GM12878 (cell line): ENCODE results near the gene COL23A1. TPM values are rescaled to one million over a fixed set of nuclear protein-coding genes. Genes with fewer than 3 reads are reported as not detected.

Experiments used
- ATAC-seq: fragments of 200-7000 bp; cut with Tn5 transposase; 3 replicates; pipeline ENCODE4 v1.9.1; 2020; ENCODE audit warnings: mild to moderate bottlenecking, moderate library complexity
- BruUV-seq: library from RNA; stranded (reverse); fragments of 400-500 nt; replicated peaks from 2 replicates; lab custom pipeline; 2021; lab: Mats Ljungman, UMichigan
- CTCF ChIA-PET: fragments of 300-600 bp; sonication (Branson Sonifier 250); formaldehyde crosslinking; extraction: SDS; loops from one replicate; lab custom pipeline; 2021; ENCODE audit warnings: inconsistent platforms; lab: Yijun Ruan, JAX
- POLR2A ChIA-PET: fragments of 350-600 bp; formaldehyde crosslinking; extraction: SDS; loops from one replicate; lab custom pipeline; 2021; ENCODE audit warnings: inconsistent platforms; lab: Charles Lee
- RAD21 ChIA-PET: fragments of 300-600 bp; sonication (Branson Sonifier 250); formaldehyde crosslinking; loops from one replicate; lab custom pipeline; 2023; ENCODE audit warnings: antibody characterized with exemption; ENCODE audit not compliant: unreplicated experiment; lab: Charles Lee
- SMC1A ChIA-PET: fragments of 300-600 bp; sonication (Branson Sonifier 250); formaldehyde crosslinking; loops from one replicate; lab custom pipeline; 2023; ENCODE audit not compliant: unreplicated experiment, uncharacterized antibody; lab: Charles Lee
- DNase-seq: peaks from one replicate; pipeline ENCODE4 v3.0.0-alpha.2; 2011; ENCODE audit warnings: low read depth, low spot score
- FAIRE-seq: peaks from 3 replicates; lab custom pipeline; 2011; peaks lifted over from hg19 to GRCh38; lab: Jason Lieb, UNC
- H2AFZ ChIP-seq: 2 replicates; pipeline ENCODE4 v1.6.0; 2011; ENCODE audit warnings: low read depth, low read length, control low read depth; ENCODE audit not compliant: control insufficient read depth
- H3K27ac ChIP-seq: 2 replicates; pipeline ENCODE4 v1.5.1; 2011; ENCODE audit warnings: control low read depth; ENCODE audit not compliant: control insufficient read depth, insufficient read depth
- H3K27me3 ChIP-seq, 2 experiments: replicated peaks in 1 of 2; 2 replicates each; pipeline versions ENCODE4 v1.6.0 to v1.6.1; 2011; ENCODE audit warnings: low read length in 1 of 2; ENCODE audit not compliant: control insufficient read depth in 2 of 2, insufficient read depth in 2 of 2
- H3K36me3 ChIP-seq, 2 experiments: 2 replicates each; pipeline ENCODE4 v1.5.1; 2011; ENCODE audit warnings: low read length in 1 of 2; ENCODE audit not compliant: control insufficient read depth in 2 of 2, insufficient read depth in 2 of 2
- H3K4me1 ChIP-seq: 2 replicates; pipeline ENCODE4 v1.6.1; 2011; ENCODE audit warnings: mild to moderate bottlenecking, low read length, moderate library complexity, mixed read lengths; ENCODE audit not compliant: control insufficient read depth, insufficient read depth
- H3K4me2 ChIP-seq: 2 replicates; pipeline ENCODE4 v1.6.0; 2011; ENCODE audit warnings: control low read depth; ENCODE audit not compliant: control insufficient read depth, insufficient read depth
- H3K4me3 ChIP-seq: fragments of 200-600 bp; sonication (generic); 2 replicates; pipeline ENCODE4 v1.5.1; 2016
- H3K79me2 ChIP-seq: 2 replicates; pipeline ENCODE4 v1.6.0; 2011; ENCODE audit warnings: low read length; ENCODE audit not compliant: control insufficient read depth, insufficient read depth
- H3K9ac ChIP-seq: 2 replicates; pipeline ENCODE4 v1.8.0; 2011; ENCODE audit warnings: low read length, control low read depth, mixed read lengths; ENCODE audit not compliant: control insufficient read depth, insufficient read depth
- H3K9me3 ChIP-seq: replicated peaks from 3 replicates; pipeline ENCODE4 v1.5.1; 2011; ENCODE audit warnings: mild to moderate bottlenecking, low read length; ENCODE audit not compliant: control insufficient read depth, insufficient read depth
- H4K20me1 ChIP-seq: 2 replicates; pipeline ENCODE4 v1.6.0; 2011; ENCODE audit not compliant: control insufficient read depth, insufficient read depth
- BHLHE40 ChIP-seq, 2 experiments: fragments of 450-650 bp in 1 of 2; IDR thresholded peaks; 2 replicates each; pipeline ENCODE4 v1.6.1; 2011 to 2017; ENCODE audit warnings: low read depth in 2 of 2, borderline replicate concordance in 1 of 2, improper control_type of control experiment in 1 of 2, low read length in 1 of 2, mild to moderate bottlenecking in 1 of 2
- HCFC1 ChIP-seq: fragments of 150-350 bp; IDR thresholded peaks from 2 replicates; pipeline ENCODE4 v1.6.1; 2014; ENCODE audit warnings: low read length
- HDGF ChIP-seq: fragments of 450-650 bp; IDR thresholded peaks from 2 replicates; pipeline ENCODE4 v1.6.1; 2016; ENCODE audit warnings: antibody characterized with exemption
- NFIC ChIP-seq: IDR thresholded peaks from 2 replicates; pipeline ENCODE4 v1.6.1; 2012; ENCODE audit warnings: low read depth, mild to moderate bottlenecking, inconsistent platforms, low read length, moderate library complexity
- NFYB ChIP-seq: IDR thresholded peaks from 2 replicates; pipeline ENCODE4 v1.6.1; 2011; ENCODE audit warnings: low read depth, mild to moderate bottlenecking, low read length, improper control_type of control experiment, moderate library complexity; ENCODE audit not compliant: insufficient read depth
- NRF1 ChIP-seq: conservative IDR thresholded peaks from 2 replicates; pipeline ENCODE4 v1.6.1; 2011; ENCODE audit warnings: mild to moderate bottlenecking, low read depth, low read length, improper control_type of control experiment
- POLR2A ChIP-seq: IDR thresholded peaks from 2 replicates; pipeline ENCODE4 v1.6.1; 2011; ENCODE audit warnings: low read depth, mild to moderate bottlenecking, low read length
- POLR2AphosphoS5 ChIP-seq: IDR thresholded peaks from 2 replicates; pipeline ENCODE4 v1.6.1; 2011; ENCODE audit warnings: mild to moderate bottlenecking, low read length, inconsistent platforms
- RAD21 ChIP-seq: IDR thresholded peaks from 2 replicates; pipeline ENCODE4 v1.6.1; 2011; ENCODE audit warnings: mild to moderate bottlenecking, low read depth, low read length, moderate library complexity; ENCODE audit not compliant: insufficient read depth
- SMAD1 ChIP-seq: fragments of 450-650 bp; IDR thresholded peaks from 2 replicates; pipeline ENCODE4 v1.6.1; 2018; ENCODE audit warnings: mild to moderate bottlenecking, low read depth; ENCODE audit not compliant: partially characterized antibody
- SREBF1 ChIP-seq: IDR thresholded peaks from 2 replicates; pipeline ENCODE4 v1.6.1; 2012; ENCODE audit warnings: mild to moderate bottlenecking, low read length
- WGBS: methylation state at CpG from one replicate; pipeline ENCODE4 v1.1.6; 2016; ENCODE audit warnings: low lambda C conversion rate; ENCODE audit not compliant: insufficient replicate concordance, insufficient coverage; ENCODE audit errors: missing lambda C conversion rate; 5-methylcytosine and 5-hydroxymethylcytosine counted together
- in situ Hi-C: fragments of 300-500 bp; cut with MboI; formaldehyde crosslinking; loops from 9 replicates; pipeline ENCODE4 v1.14.3; 2018; ENCODE audit warnings: mixed read lengths
- intact Hi-C: fragments of 100-400 bp; cut with micrococcal nuclease; formaldehyde crosslinking; loops from one replicate; pipeline ENCODE4 v1.14.2; 2022; ENCODE audit not compliant: unreplicated experiment
- polyA plus RNA-seq, 11 experiments: library from polyadenylated mRNA; depleted of rRNA in 4 of 11; unstranded in 6 of 11; stranded (reverse) in 5 of 11; fragments of >200 nt; fragmentation: Nextera tagmentation in 4 of 11; fragmentation: Illumina TruSeq in 1 of 11; extraction: Ambion mirVana in 4 of 11; extraction: Trizol in 1 of 11; gene quantifications; 1 replicate in 1 of 11; 2 replicates in 10 of 11; pipeline versions ENCODE4 v1.2.1 to v1.2.3, GENCODE V29; 2011 to 2016; ENCODE audit warnings: inconsistent platforms in 2 of 11, missing spikeins in 2 of 11, low read depth in 1 of 11
- total RNA-seq, 4 experiments: library from RNA; depleted of rRNA in 3 of 4; stranded (reverse); fragments of >200 nt in 3 of 4; fragmentation: Illumina TruSeq in 1 of 4; extraction: Trizol in 1 of 4; gene quantifications; 2 replicates each; pipeline versions ENCODE4 v1.2.1 to v1.2.3, GENCODE V29; 2013 to 2021
- TF ChIP-seq, protein P1 (sequence below): IDR thresholded peaks from 2 replicates; pipeline ENCODE4 v1.6.1; 2012; ENCODE audit warnings: improper control_type of control experiment, low read depth, low read length; ENCODE audit not compliant: insufficient replicate concordance
- TF ChIP-seq, protein P2 (sequence below): fragments of 450-650 bp; IDR thresholded peaks from 2 replicates; pipeline ENCODE4 v1.6.1; 2017; ENCODE audit warnings: low read depth, mild to moderate bottlenecking, moderate library complexity

COL23A1 gene
- total and polyA plus RNA-seq, 10 of the 15 experiments (the other 5 are each of a cell fraction or from before 2014, with no cell fraction given) = 0.03 to 0.83 (median 0.09) TPM; not detected in 5

DNA sequence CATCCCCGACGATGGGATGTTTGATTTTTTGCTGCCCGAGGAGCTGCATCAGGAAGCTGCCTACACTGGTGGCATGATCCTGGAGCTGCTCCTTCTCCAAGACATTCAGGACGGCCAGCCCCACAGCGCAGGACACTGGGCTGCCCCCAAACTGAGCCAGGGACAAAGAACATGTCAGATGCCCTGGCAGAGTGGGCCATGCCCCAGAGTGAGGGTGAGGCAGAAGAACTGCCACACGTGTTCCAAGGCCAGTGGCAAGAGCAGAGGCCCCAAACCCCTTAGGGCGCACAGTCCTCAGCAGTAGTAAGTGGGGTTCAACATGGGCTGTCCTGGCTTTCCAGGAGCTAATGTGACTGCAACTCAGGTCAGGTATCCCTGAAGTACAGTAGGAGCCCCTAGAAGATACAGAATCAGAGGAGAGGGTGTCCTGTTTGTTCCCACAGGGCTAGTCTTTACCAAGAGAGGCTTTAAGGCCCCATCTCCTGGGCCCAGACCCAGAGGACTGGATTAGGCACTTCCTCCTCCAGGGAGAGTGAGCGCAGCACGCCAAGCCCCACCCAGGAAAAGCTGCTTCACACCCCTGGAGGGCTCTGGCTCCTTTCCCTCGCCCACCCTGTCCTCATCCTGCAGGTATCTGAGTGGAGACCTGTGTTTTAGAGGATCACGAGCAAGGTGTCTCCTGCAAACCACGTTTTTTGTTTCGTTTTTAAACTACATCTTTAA, 374.8 kb downstream of the COL23A1 start:
- FAIRE-seq (no peak), ATAC-seq (peak; percentile 3; the same call in 1 of the 3 replicates), DNase-seq (no peak)
- POLR2A ChIA-PET = interaction anchor here (0.5 to 3.9 kb wide), 2 partner anchors 11 to 845 kb away, joined by 3 to 13 read pairs; partner anchors contain the start of gene HNRNPAB
- Histone ChIP-seq H3K27me3 (no peaks in the 10 kb centered on the region), H3K4me1 (no peaks in the 10 kb centered on the region; the same call in 1 of the 2 replicates), H2AFZ (no peak overlapping the region), H4K20me1 (no peaks in the 10 kb centered on the region; the same call in 1 of the 2 replicates), H3K4me3 (no peak overlapping the region), H3K27ac (no peak overlapping the region), H3K36me3 (peaks cover 35% of the 10 kb centered on the region in 2 experiments), H3K9me3 (no peaks in the 10 kb centered on the region), H3K4me2 (no peak overlapping the region), H3K9ac (no peak overlapping the region), H3K79me2 (peaks cover under 1% of the 10 kb centered on the region; the same call in 1 of the 2 replicates)
- RAD21 ChIA-PET = no interaction called here
- BruUV-seq = no TSS peak
- intact Hi-C loops = no loop called here
- in situ Hi-C loops = no loop called here
- CTCF ChIA-PET = interaction anchor here (1.8 kb wide), 1 partner anchor 9 kb away, joined by 12 read pairs; no protein-coding TSS in a partner anchor
- SMC1A ChIA-PET = interaction anchor here (1.0 to 1.5 kb wide), 2 partner anchors 8 to 10 kb away, joined by 4 to 6 read pairs; no protein-coding TSS in a partner anchor
- 66% methylated on average over 13 of the region's 13 CpGs for WGBS
- TF ChIP-seq BHLHE40 (IDR thresholded peaks at IDR 0.05; ENCODE audit: borderline replicate concordance in 1 of 2, low read depth in 2 of 2, low read length in 1 of 2) (no peak), SMAD1 (no peak), HCFC1 (no peak), NFIC (no peak), POLR2AphosphoS5 (peak; percentile 4; the same call in 1 of the 2 replicates), HDGF (no peak), SREBF1 (no peak), POLR2A (peak; percentile 60), NRF1 (no peak), NFYB (no peak), RAD21 (no peak)
- TF ChIP-seq, protein P1, sequence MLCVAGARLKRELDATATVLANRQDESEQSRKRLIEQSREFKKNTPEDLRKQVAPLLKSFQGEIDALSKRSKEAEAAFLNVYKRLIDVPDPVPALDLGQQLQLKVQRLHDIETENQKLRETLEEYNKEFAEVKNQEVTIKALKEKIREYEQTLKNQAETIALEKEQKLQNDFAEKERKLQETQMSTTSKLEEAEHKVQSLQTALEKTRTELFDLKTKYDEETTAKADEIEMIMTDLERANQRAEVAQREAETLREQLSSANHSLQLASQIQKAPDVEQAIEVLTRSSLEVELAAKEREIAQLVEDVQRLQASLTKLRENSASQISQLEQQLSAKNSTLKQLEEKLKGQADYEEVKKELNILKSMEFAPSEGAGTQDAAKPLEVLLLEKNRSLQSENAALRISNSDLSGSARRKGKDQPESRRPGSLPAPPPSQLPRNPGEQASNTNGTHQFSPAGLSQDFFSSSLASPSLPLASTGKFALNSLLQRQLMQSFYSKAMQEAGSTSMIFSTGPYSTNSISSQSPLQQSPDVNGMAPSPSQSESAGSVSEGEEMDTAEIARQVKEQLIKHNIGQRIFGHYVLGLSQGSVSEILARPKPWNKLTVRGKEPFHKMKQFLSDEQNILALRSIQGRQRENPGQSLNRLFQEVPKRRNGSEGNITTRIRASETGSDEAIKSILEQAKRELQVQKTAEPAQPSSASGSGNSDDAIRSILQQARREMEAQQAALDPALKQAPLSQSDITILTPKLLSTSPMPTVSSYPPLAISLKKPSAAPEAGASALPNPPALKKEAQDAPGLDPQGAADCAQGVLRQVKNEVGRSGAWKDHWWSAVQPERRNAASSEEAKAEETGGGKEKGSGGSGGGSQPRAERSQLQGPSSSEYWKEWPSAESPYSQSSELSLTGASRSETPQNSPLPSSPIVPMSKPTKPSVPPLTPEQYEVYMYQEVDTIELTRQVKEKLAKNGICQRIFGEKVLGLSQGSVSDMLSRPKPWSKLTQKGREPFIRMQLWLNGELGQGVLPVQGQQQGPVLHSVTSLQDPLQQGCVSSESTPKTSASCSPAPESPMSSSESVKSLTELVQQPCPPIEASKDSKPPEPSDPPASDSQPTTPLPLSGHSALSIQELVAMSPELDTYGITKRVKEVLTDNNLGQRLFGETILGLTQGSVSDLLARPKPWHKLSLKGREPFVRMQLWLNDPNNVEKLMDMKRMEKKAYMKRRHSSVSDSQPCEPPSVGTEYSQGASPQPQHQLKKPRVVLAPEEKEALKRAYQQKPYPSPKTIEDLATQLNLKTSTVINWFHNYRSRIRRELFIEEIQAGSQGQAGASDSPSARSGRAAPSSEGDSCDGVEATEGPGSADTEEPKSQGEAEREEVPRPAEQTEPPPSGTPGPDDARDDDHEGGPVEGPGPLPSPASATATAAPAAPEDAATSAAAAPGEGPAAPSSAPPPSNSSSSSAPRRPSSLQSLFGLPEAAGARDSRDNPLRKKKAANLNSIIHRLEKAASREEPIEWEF = no peak
- TF ChIP-seq, protein P2, sequence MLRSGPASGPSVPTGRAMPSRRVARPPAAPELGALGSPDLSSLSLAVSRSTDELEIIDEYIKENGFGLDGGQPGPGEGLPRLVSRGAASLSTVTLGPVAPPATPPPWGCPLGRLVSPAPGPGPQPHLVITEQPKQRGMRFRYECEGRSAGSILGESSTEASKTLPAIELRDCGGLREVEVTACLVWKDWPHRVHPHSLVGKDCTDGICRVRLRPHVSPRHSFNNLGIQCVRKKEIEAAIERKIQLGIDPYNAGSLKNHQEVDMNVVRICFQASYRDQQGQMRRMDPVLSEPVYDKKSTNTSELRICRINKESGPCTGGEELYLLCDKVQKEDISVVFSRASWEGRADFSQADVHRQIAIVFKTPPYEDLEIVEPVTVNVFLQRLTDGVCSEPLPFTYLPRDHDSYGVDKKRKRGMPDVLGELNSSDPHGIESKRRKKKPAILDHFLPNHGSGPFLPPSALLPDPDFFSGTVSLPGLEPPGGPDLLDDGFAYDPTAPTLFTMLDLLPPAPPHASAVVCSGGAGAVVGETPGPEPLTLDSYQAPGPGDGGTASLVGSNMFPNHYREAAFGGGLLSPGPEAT = no peak
